ENCODE results near the gene TBC1D8.

TBC1D8 gene

DNA sequence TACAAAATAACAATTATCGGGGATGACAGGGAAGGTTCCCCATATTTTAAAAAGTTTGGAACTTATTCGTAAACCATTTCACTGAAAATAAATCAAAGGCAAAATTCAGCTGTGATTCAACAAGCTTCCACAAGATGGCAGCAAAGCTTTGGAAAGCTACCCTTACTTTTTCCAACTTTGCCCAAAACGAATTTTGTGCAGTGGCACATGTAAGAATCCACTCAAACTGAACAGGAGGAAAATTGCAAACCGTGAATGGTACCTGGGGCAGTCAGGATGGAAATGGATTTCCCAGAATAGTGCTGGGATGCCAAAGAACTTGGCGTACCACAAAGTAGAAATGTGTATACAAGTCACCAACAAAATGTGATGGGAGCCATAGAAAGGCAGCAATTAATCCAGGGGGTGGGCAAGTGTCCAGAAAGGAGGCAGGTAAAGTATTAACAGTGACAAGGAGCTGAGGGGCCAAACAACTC lies 138.4 kb downstream of the TBC1D8 start:
- DNase-seq (ENCODE audit: low read depth), result peak; percentile 63
- TF ChIP-seq, protein P1, sequence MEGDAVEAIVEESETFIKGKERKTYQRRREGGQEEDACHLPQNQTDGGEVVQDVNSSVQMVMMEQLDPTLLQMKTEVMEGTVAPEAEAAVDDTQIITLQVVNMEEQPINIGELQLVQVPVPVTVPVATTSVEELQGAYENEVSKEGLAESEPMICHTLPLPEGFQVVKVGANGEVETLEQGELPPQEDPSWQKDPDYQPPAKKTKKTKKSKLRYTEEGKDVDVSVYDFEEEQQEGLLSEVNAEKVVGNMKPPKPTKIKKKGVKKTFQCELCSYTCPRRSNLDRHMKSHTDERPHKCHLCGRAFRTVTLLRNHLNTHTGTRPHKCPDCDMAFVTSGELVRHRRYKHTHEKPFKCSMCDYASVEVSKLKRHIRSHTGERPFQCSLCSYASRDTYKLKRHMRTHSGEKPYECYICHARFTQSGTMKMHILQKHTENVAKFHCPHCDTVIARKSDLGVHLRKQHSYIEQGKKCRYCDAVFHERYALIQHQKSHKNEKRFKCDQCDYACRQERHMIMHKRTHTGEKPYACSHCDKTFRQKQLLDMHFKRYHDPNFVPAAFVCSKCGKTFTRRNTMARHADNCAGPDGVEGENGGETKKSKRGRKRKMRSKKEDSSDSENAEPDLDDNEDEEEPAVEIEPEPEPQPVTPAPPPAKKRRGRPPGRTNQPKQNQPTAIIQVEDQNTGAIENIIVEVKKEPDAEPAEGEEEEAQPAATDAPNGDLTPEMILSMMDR (conservative IDR thresholded peaks at IDR 0.05; ENCODE audit: low read depth, low read length), result peak; percentile 78
- H3K4me3 ChIP-seq (ENCODE audit: low read depth, low read length), result no peak overlapping the region

DNA sequence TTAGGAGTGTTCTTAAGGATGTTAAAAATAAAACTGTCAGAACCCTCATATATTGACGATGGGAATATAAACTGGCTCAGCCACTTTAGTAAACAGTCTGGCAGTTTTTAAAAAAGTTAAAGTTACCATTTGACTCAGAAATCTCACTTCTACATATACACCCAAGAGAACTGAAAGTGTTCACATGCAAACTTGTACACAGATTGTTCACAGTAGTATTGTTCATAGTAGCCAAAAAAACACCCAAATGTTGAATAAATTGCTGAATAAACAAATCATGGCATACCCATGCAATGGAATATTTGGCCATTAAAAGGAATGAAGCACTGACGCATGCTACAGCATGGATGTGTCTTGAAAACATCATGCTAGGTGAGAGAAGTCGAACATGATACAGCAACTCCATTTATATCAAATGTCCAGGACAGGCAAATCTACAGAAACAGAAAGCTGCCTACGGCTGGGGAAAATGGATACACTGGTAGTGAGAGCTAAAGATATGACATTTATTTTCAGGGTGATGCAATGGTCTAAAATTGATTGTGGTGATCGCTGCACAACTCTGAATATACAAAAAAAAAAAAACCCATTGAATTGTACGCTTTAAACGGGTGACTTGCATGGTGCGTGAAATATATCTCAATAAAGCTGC lies 139.0 kb downstream of the TBC1D8 start:
- no peak for DNase-seq (ENCODE audit: low read depth)
- no peak overlapping the region for H3K4me3 ChIP-seq (ENCODE audit: low read depth, low read length)
- TF ChIP-seq, protein P1 (conservative IDR thresholded peaks at IDR 0.05; ENCODE audit: low read depth, low read length), result no peak

DNA sequence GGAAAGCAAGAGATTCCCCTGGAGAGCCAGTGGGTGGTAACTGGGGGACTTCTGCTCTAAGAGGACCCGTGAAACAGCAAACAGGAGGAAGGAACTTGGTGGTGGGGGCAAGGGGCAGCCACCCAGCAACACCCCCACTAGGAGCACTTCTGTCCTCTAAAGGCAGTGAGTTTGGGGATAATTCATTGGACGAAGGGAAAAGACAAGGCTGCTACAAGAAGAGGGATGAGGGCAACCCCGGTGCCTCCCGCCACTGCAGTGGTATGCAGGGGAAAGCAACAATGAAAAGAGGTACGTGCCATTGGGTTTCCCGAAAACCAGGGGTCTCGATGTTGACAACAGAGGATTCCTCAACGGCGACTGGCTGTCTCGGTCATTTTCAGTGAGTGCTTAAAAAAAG lies 140.0 kb downstream of the TBC1D8 start:
- no peak for DNase-seq (ENCODE audit: low read depth)
- H3K4me3 ChIP-seq (ENCODE audit: low read depth, low read length), result no peak overlapping the region
- TF ChIP-seq, protein P1 (conservative IDR thresholded peaks at IDR 0.05; ENCODE audit: low read depth, low read length), result no peak

DNA sequence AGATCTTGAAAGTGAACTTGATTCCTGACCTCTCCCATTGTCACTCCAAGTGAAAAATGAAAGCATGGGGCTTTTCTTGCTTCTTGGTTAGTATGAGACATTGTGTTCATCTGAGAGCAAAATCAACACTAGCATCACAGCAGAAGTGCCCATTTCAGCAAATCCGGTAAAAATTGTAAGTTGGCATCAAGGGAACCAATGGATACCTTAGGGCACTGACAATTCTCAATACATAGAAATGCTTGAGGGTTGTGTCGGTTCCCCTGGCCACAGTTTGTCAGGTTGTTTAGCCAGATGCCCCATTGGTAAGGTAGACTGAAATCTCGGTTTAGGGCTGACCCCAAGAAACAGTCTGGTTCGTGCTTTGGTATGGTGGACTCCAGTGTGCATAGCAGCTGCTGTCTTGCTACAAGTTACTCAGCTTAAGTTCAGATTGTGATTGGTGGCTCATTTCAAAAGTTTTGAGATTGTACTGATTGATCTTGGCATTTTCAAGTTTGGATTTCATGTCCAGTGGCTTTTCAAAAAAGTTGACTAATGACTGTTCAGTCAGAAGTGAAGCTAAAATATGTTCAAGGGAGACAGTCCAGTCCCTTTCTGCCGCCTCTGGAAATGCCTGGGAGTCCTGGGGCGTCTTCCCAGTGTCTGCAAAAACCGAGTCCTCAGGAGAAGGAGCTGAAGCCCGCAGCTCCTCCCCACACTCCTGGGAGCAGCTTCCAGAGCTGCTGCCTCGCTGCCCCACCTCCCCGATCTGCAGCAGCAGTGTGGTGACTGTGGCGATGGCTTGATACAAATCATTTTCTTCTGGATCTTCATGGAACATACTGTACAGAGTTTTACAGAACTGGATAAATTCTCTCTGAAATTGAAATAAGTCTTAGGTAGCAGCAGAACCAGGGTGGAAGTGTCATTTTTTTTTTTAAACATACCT lies 143.5 kb downstream of the TBC1D8 start:
- no peak for DNase-seq (ENCODE audit: low read depth)
- H3K4me3 ChIP-seq (ENCODE audit: low read depth, low read length), result no peak overlapping the region
- TF ChIP-seq, protein P1 (conservative IDR thresholded peaks at IDR 0.05; ENCODE audit: low read depth, low read length), result no peak

DNA sequence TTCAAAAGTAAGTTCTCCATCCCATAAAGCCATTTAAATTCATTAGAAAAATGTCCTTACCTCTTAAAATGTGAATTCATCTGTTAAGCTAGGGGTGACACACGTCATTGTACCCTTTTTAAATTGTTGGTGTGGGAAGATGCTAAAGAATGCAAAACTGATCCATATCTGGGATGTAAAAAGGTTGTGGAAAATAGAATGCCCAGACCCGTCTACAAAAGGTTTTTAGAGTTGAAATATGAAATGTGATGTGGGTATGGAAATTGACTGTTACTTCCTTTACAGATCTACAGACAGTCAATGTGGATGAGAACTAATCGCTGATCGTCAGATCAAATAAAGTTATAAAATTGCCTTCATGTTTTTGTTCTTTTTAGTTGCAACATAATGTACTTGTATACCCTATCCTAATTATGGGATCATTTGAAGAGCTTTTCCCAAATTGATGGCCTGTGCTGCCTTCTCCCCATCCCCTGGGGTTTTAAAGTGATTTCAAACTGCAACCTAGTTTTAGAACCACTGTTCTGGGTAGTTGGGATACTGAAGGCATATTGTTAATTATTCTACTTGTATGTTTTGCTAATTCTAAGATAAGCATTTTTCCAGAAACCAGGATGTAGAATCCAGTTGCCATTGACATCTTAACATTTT lies 145.0 kb downstream of the TBC1D8 start:
- H3K4me3 ChIP-seq (ENCODE audit: low read depth, low read length), result no peak overlapping the region
- TF ChIP-seq, protein P1 (conservative IDR thresholded peaks at IDR 0.05; ENCODE audit: low read depth, low read length), result no peak
- DNase-seq (ENCODE audit: low read depth), result no peak

DNA sequence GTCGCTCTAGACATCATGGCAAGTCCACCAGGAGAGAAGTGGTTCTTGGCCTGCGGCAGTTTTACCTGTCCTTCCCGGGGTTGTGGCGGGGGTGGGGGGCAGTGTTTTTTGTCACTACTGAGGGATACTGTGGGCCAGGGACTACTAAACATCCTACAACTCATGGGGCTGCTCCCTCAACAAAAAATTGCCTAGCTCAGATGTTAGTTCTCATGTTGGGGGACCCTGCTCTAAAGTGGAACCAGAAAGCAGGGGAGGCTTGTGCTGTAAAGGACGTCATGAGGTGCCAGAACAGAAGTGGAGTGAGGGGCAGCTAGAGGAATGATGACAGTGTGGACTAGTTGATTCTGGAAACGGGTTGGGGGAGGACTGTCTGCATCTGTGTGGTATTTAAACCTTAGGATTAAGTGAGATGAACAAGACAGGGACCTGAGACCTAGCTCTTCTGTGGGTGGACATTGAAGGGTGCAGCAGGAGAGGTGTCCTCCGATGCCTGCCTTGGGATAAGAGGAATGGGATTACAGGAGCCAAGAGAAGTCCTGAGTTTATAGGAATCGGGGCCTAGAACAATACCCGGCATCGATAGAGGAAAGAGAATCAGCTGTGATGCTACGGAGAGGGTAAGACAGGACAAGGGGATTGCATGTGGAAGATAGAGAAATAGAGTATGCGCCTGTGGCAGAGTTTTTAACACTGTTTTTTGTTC lies 146.4 kb downstream of the TBC1D8 start:
- DNase-seq (ENCODE audit: low read depth), result no peak
- H3K4me3 ChIP-seq (ENCODE audit: low read depth, low read length), result peak overlapping the region; percentile 17
- TF ChIP-seq, protein P1 (conservative IDR thresholded peaks at IDR 0.05; ENCODE audit: low read depth, low read length), result no peak

Data from choroid plexus epithelial cell (primary cell).